ENCODE measurements around the gene ZNF431. TPM values are rescaled to one million over a fixed set of nuclear protein-coding genes. Genes with fewer than 3 reads are reported as not detected.
"Not testable (repeated sequence)": the region's sequence is repeated elsewhere in the genome, so short reads cannot be mapped to it uniquely, and the experiment has no call there.

Gene ZNF431
- total and polyA plus RNA-seq, 2 experiments from 2014 or later: 1.7 to 5.0 TPM

- no peaks in the 10 kb centered on the region for H3K9me2 ChIP-seq (ENCODE audit: insufficient read depth)
- 54 to 56% methylated on average over 8 of the region's 8 CpGs for WGBS, 2 experiments (ENCODE audit: low coverage in 1 of 2, low lambda C conversion rate in 2 of 2, missing lambda C conversion rate in 2 of 2)
These were observed 6.4 kb upstream of the ZNF431 start for GRCh38 chr19:21135433-21135832.

GRCh38 chr19:21138130-21138529 lies 3.7 kb upstream of the ZNF431 start:
- H3K9me3 ChIP-seq (ENCODE audit: low read depth): no peaks in the 10 kb centered on the region
- peaks cover 10% of the 10 kb centered on the region for H3K79me2 ChIP-seq (ENCODE audit: insufficient read depth)
- DNase-seq: no peak
- no peak for TF ChIP-seq EZH2 (IDR thresholded peaks at IDR 0.05; ENCODE audit: insufficient read depth, poor library complexity, severe bottlenecking)
- no peak overlapping the region for H3K27ac ChIP-seq
- H3K9me2 ChIP-seq (ENCODE audit: insufficient read depth): no peaks in the 10 kb centered on the region
- H3K9ac ChIP-seq: no peak overlapping the region
- no peaks in the 10 kb centered on the region for H4K20me1 ChIP-seq (ENCODE audit: insufficient read depth)
- H3K36me3 ChIP-seq (ENCODE audit: low read depth): no peaks in the 10 kb centered on the region
- H3K4me3 ChIP-seq: no peak overlapping the region
- no peak overlapping the region for H2AFZ ChIP-seq
- in situ Hi-C loops (cut with MboI): no loop called here
- H3K27me3 ChIP-seq (replicated peaks; ENCODE audit: insufficient read depth): no peaks in the 10 kb centered on the region
- no peaks in the 10 kb centered on the region for H3F3A ChIP-seq (ENCODE audit: insufficient read depth)
- H3K4me2 ChIP-seq (ENCODE audit: unreplicated experiment): no peak overlapping the region
- peaks cover 5% of the 10 kb centered on the region for H3K4me1 ChIP-seq (ENCODE audit: insufficient read depth)

More at GRCh38 chr19:21135433-21135832, 6.4 kb upstream of the ZNF431 start:
- Histone ChIP-seq H3K9ac (no peak overlapping the region), H3K27me3 (replicated peaks; ENCODE audit: insufficient read depth) (no peaks in the 10 kb centered on the region), H4K20me1 (ENCODE audit: insufficient read depth) (no peaks in the 10 kb centered on the region), H3K79me2 (ENCODE audit: insufficient read depth) (no peaks in the 10 kb centered on the region), H3F3A (ENCODE audit: insufficient read depth) (no peaks in the 10 kb centered on the region), H3K27ac (no peak overlapping the region), H2AFZ (no peak overlapping the region), H3K36me3 (ENCODE audit: low read depth) (no peaks in the 10 kb centered on the region), H3K9me3 (ENCODE audit: low read depth) (no peaks in the 10 kb centered on the region), H3K4me3 (no peak overlapping the region), H3K4me1 (ENCODE audit: insufficient read depth) (no peaks in the 10 kb centered on the region), H3K4me2 (ENCODE audit: unreplicated experiment) (no peak overlapping the region)
- in situ Hi-C loops (cut with MboI): no loop called here
- no peak for TF ChIP-seq EZH2 (IDR thresholded peaks at IDR 0.05; ENCODE audit: insufficient read depth, poor library complexity, severe bottlenecking)
- no peak for TF ChIP-seq EZH2phosphoT487 (IDR thresholded peaks at IDR 0.05; ENCODE audit: insufficient read depth, low read depth)
- no peak for DNase-seq

DNA sequence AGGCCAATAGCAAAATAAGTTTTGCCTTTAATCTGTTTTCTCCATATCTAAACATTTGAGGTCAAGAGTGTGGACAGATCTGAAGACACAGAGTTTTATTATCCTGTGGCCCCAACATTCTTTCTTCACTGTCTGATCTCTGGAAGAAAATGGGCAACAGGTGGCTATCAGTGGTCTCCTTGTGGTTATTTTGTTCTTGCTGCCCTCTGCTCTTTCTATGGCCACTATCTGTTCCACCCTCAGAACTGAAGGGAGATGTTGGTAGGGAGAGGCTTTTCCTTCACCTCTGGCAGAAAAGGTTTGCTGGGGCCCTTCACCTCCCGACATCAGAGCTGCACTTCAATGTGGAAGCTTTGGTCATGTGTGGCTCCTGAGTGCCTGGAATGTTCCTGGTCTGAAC lies 834 bp upstream of the ZNF431 start:
- H3K79me2 ChIP-seq (ENCODE audit: insufficient read depth): peaks cover 39% of the 10 kb centered on the region
- H3K36me3 ChIP-seq (ENCODE audit: low read depth); in situ Hi-C loops (cut with MboI); H3K9ac ChIP-seq; H3K27me3 ChIP-seq (replicated peaks; ENCODE audit: insufficient read depth); H4K20me1 ChIP-seq (ENCODE audit: insufficient read depth); H3K9me3 ChIP-seq (ENCODE audit: low read depth); H3K27ac ChIP-seq; H3K9me2 ChIP-seq (ENCODE audit: insufficient read depth); H3K4me3 ChIP-seq; H3F3A ChIP-seq (ENCODE audit: insufficient read depth); DNase-seq: not testable (repeated sequence)
- peak overlapping the region; percentile 74 for H3K4me2 ChIP-seq (ENCODE audit: unreplicated experiment)
- 95 to 100% methylated on average over 1 of the region's 1 CpG for WGBS, 2 experiments (ENCODE audit: low coverage in 1 of 2, low lambda C conversion rate in 2 of 2, missing lambda C conversion rate in 2 of 2)
- H2AFZ ChIP-seq: peak overlapping the region; percentile 84
- H3K4me1 ChIP-seq (ENCODE audit: insufficient read depth): peaks cover 17% of the 10 kb centered on the region

- Histone ChIP-seq H3K79me2 (ENCODE audit: insufficient read depth) (peaks cover 46% of the 10 kb centered on the region), H4K20me1 (ENCODE audit: insufficient read depth) (no peaks in the 10 kb centered on the region), H3K4me2 (ENCODE audit: unreplicated experiment) (peak overlapping the region; percentile 74), H3K4me1 (ENCODE audit: insufficient read depth) (peaks cover 17% of the 10 kb centered on the region), H3K27ac (no peak overlapping the region), H3K27me3 (replicated peaks; ENCODE audit: insufficient read depth) (no peaks in the 10 kb centered on the region), H3K9me2 (ENCODE audit: insufficient read depth) (no peaks in the 10 kb centered on the region), H3F3A (ENCODE audit: insufficient read depth) (no peaks in the 10 kb centered on the region), H3K9ac (peak overlapping the region; percentile 95; the same call in 1 of the 2 replicates), H2AFZ (no peak overlapping the region), H3K36me3 (ENCODE audit: low read depth) (peaks cover 6% of the 10 kb centered on the region; the same call in 1 of the 2 replicates), H3K9me3 (ENCODE audit: low read depth) (no peaks in the 10 kb centered on the region), H3K4me3 (peak overlapping the region; percentile 90)
- no peak for TF ChIP-seq EZH2phosphoT487 (IDR thresholded peaks at IDR 0.05; ENCODE audit: insufficient read depth, low read depth)
- no peak for TF ChIP-seq EZH2 (IDR thresholded peaks at IDR 0.05; ENCODE audit: insufficient read depth, poor library complexity, severe bottlenecking)
- no peak for DNase-seq
- WGBS, 2 experiments (ENCODE audit: low coverage in 1 of 2, low lambda C conversion rate in 2 of 2, missing lambda C conversion rate in 2 of 2): 96 to 98% methylated on average over 4 to 5 of the region's 5 CpGs
- in situ Hi-C loops (cut with MboI): no loop called here
These were observed 1.6 kb downstream of the ZNF431 start for GRCh38 chr19:21143428-21143827.

- no peak for TF ChIP-seq EZH2 (IDR thresholded peaks at IDR 0.05; ENCODE audit: insufficient read depth, poor library complexity, severe bottlenecking)
- no peak for TF ChIP-seq EZH2phosphoT487 (IDR thresholded peaks at IDR 0.05; ENCODE audit: insufficient read depth, low read depth)
- Histone ChIP-seq H3K79me2 (ENCODE audit: insufficient read depth) (peaks cover 46% of the 10 kb centered on the region), H4K20me1 (ENCODE audit: insufficient read depth) (no peaks in the 10 kb centered on the region), H3K27me3 (replicated peaks; ENCODE audit: insufficient read depth) (no peaks in the 10 kb centered on the region), H3K4me3 (no peak overlapping the region), H3K4me1 (ENCODE audit: insufficient read depth) (peaks cover 17% of the 10 kb centered on the region), H3K36me3 (ENCODE audit: low read depth) (peaks cover 10% of the 10 kb centered on the region), H3K9me2 (ENCODE audit: insufficient read depth) (no peaks in the 10 kb centered on the region), H3K27ac (no peak overlapping the region), H3K9ac (no peak overlapping the region; the same call in 1 of the 2 replicates), H2AFZ (no peak overlapping the region), H3K9me3 (ENCODE audit: low read depth) (no peaks in the 10 kb centered on the region), H3F3A (ENCODE audit: insufficient read depth) (no peaks in the 10 kb centered on the region), H3K4me2 (ENCODE audit: unreplicated experiment) (no peak overlapping the region)
- DNase-seq: peak; percentile 52
- 89 to 97% methylated on average over 1 of the region's 1 CpG for WGBS, 2 experiments (ENCODE audit: low coverage in 1 of 2, low lambda C conversion rate in 2 of 2, missing lambda C conversion rate in 2 of 2)
- in situ Hi-C loops (cut with MboI): no loop called here
These were observed 2.0 kb downstream of the ZNF431 start for GRCh38 chr19:21143854-21144253.

Measured in GM23248 (cell line).